Dermis lymphatic vessel endothelial cell (primary cell): ENCODE results near the gene FAM20C. TPM values are rescaled to one million over a fixed set of nuclear protein-coding genes. Genes with fewer than 3 reads are reported as not detected.

Experiments
- total RNA-seq: library from RNA; depleted of rRNA; stranded (reverse); fragments of >200 nt; gene quantifications from 2 replicates; pipeline ENCODE4 v1.2.1, GENCODE V29; 2014

The FAM20C gene
- 1.3 and 1.4 TPM in 2 replicates for total RNA-seq

GRCh38 chr7:191981-192649, at the start of gene FAM20C:
Gene FAM20C (plus strand): TSS chr7:192571. CDS start chr7:193200, 629 bp downstream.

GRCh38 chr7:289756-290553, 97.6 kb downstream of the FAM20C start, which contains the start of gene FOXL3:
Gene FOXL3 (plus strand): TSS chr7:290170. CDS start chr7:290170, 0 bp downstream.

Other genes starting within 250 kb of the FAM20C start
- not detected in 2 replicates for gene FOXL3, start 97.6 kb downstream of the FAM20C start, total RNA-seq